Spleen (tissue), 11 donors: ENCODE measurements around the gene GABBR2. TPM values are rescaled to one million over a fixed set of nuclear protein-coding genes. Genes with fewer than 3 reads are reported as not detected.

Experiments used
- DNase-seq: peaks from one replicate; pipeline ENCODE4 v3.0.0-alpha.2; 2020
- H3K27ac ChIP-seq, 8 donors: fragments of 200-600 bp; sonication (generic) in 7 of 8; 1 replicate in 4 of 8; 2 replicates in 4 of 8; pipeline versions ENCODE4 v1.5.0 to v1.8.0; 2016 to 2021; ENCODE audit warnings: inconsistent platforms in 4 of 8, mild to moderate bottlenecking in 4 of 8, moderate library complexity in 1 of 8
- H3K27me3 ChIP-seq, 7 donors: fragments of 200-600 bp; sonication (generic) in 6 of 7; replicated peaks in 1 of 7; 1 replicate in 4 of 7; 2 replicates in 3 of 7; pipeline versions ENCODE4 v1.5.0 to v1.8.0; 2016 to 2021; ENCODE audit warnings: inconsistent platforms in 3 of 7, mild to moderate bottlenecking in 1 of 7
- H3K36me3 ChIP-seq, 6 donors: fragments of 200-600 bp; sonication (generic) in 5 of 6; 1 replicate in 4 of 6; 2 replicates in 2 of 6; pipeline versions ENCODE4 v1.5.0 to v1.8.0; 2016 to 2021; ENCODE audit warnings: inconsistent platforms in 2 of 6
- H3K4me1 ChIP-seq, 6 donors: fragments of 200-600 bp; sonication (generic) in 5 of 6; 1 replicate in 3 of 6; 2 replicates in 3 of 6; pipeline versions ENCODE4 v1.5.0 to v1.8.0; 2016 to 2021; ENCODE audit warnings: inconsistent platforms in 3 of 6
- H3K4me3 ChIP-seq, 8 donors: fragments of 200-600 bp; sonication (generic) in 7 of 8; 1 replicate in 4 of 8; 2 replicates in 4 of 8; pipeline versions ENCODE4 v1.5.0 to v1.8.0; 2016 to 2021; ENCODE audit warnings: inconsistent platforms in 4 of 8, mild to moderate bottlenecking in 4 of 8, moderate library complexity in 2 of 8
- H3K9me3 ChIP-seq, 8 donors: fragments of 200-600 bp; sonication (generic) in 7 of 8; 1 replicate in 4 of 8; 2 replicates in 4 of 8; pipeline versions ENCODE4 v1.5.0 to v1.8.0; 2016 to 2021; ENCODE audit warnings: inconsistent platforms in 4 of 8
- CTCF ChIP-seq, 11 experiments: fragments of 200-600 bp in 7 of 11; fragments of 450-650 bp in 4 of 11; sonication (generic) in 4 of 11; IDR thresholded peaks in 8 of 11; conservative IDR thresholded peaks in 3 of 11; 1 replicate in 7 of 11; 2 replicates in 4 of 11; pipeline versions ENCODE4 v1.4.0 to v1.8.0; 2016 to 2021; ENCODE audit warnings: antibody characterized with exemption in 11 of 11, inconsistent platforms in 4 of 11, mild to moderate bottlenecking in 1 of 11
- POLR2A ChIP-seq, 3 donors: fragments of 450-650 bp; IDR thresholded peaks; one replicate each; pipeline ENCODE4 v1.5.1; 2017; ENCODE audit warnings: antibody characterized with exemption in 3 of 3, mild to moderate bottlenecking in 1 of 3
- POLR2AphosphoS5 ChIP-seq, 3 donors: sonication (generic); formaldehyde crosslinking; IDR thresholded peaks; one replicate each; pipeline ENCODE4 v1.5.1; 2017; ENCODE audit warnings: antibody characterized with exemption in 3 of 3
- WGBS, 5 donors: extraction: QIAGEN DNeasy Blood & Tissue Kit in 3 of 5; methylation state at CpG; one replicate each; pipeline versions ENCODE4 v1.1.5 to v1.1.7; 2013 to 2018; 5-methylcytosine and 5-hydroxymethylcytosine counted together
- intact Hi-C: fragments of 100-400 bp; cut with DNase I; formaldehyde crosslinking; loops from one replicate; pipeline ENCODE4 v1.15.0; 2023; ENCODE audit warnings: low total_unique reads
- polyA plus RNA-seq, 3 donors: library from polyadenylated mRNA; stranded (reverse); fragments of 200-250 nt; gene quantifications; one replicate each; pipeline ENCODE4 v1.2.1, GENCODE V29; 2013
- total RNA-seq, 7 donors: library from RNA; depleted of rRNA in 3 of 7; stranded (reverse); fragments of >200 nt in 3 of 7; fragmentation: NEBNext Ultra II Directional in 4 of 7; extraction: Animal tissue kit (Norgen Biotek cat#: 25700) in 4 of 7; gene quantifications; one replicate each; pipeline versions ENCODE4 v1.1.0 to v1.2.1, GENCODE V29; 2016 to 2021
- donor health status: healthy with polysubstance abuse.
- donor health status: DM: no; HTN: no; CAD: no; lungs with moderate emphysema.
- donor health status: DM: no; HTN: no; CAD: no.
- donor health status: Bipolar disorder and iron deficiency.
- donor health status: healthy.
- donor health status: DM: no; HTN: no; CAD: no.
- donor health status: DM: yes; HTN: yes; CAD: no.

The GABBR2 gene
- total and polyA plus RNA-seq, 10 donors, result 0.03 to 0.32 (median 0.07) TPM; not detected in 7

GRCh38 chr9:98600631-98601030, 108.1 kb downstream of the GABBR2 start:
- Histone ChIP-seq H3K36me3 (no peaks in the 10 kb centered on the region), H3K27ac (no peak overlapping the region), H3K4me3 (no peak overlapping the region), H3K4me1 (no peaks in the 10 kb centered on the region), H3K27me3 (peaks cover 0 to 11% (median 0%) of the 10 kb centered on the region in 7 donors), H3K9me3 (no peaks in the 10 kb centered on the region)
- no peak for TF ChIP-seq POLR2AphosphoS5 (IDR thresholded peaks at IDR 0.05)
- 75 to 99% (median 86%) methylated on average over 12 of the region's 12 CpGs for WGBS, 5 donors
- intact Hi-C loops, result no loop called here
- peak; percentile 64 for DNase-seq

- intact Hi-C loops, result no loop called here
- DNase-seq, result peak; percentile 46
- no peak overlapping the region for H3K27ac ChIP-seq
- peaks cover 0 to 11% (median 0%) of the 10 kb centered on the region in 7 donors for H3K27me3 ChIP-seq
- H3K36me3 ChIP-seq, result no peaks in the 10 kb centered on the region
- no peak overlapping the region for H3K4me3 ChIP-seq
- TF ChIP-seq POLR2AphosphoS5 (IDR thresholded peaks at IDR 0.05), result no peak
- no peak for TF ChIP-seq POLR2A (IDR thresholded peaks at IDR 0.05)
- no peak for TF ChIP-seq CTCF (IDR thresholded peaks at IDR 0.05 in 8 of 11, conservative IDR thresholded peaks at IDR 0.05 in 3 of 11)
- H3K4me1 ChIP-seq, result no peaks in the 10 kb centered on the region
- 73 to 82% (median 75%) methylated on average over 7 to 8 of the region's 8 CpGs for WGBS, 5 donors
- H3K9me3 ChIP-seq, result no peaks in the 10 kb centered on the region
These were observed 109.0 kb downstream of the GABBR2 start for GRCh38 chr9:98599566-98600216.

GRCh38 chr9:98598861-98599260, 109.9 kb downstream of the GABBR2 start:
- Histone ChIP-seq H3K27me3 (peaks cover 0 to 14% (median 0%) of the 10 kb centered on the region in 7 donors), H3K4me1 (no peaks in the 10 kb centered on the region), H3K27ac (no peak overlapping the region), H3K36me3 (no peaks in the 10 kb centered on the region), H3K9me3 (no peaks in the 10 kb centered on the region), H3K4me3 (no peak overlapping the region)
- DNase-seq, result peak; percentile 65
- TF ChIP-seq POLR2A (IDR thresholded peaks at IDR 0.05), result no peak
- TF ChIP-seq CTCF (IDR thresholded peaks at IDR 0.05 in 8 of 11, conservative IDR thresholded peaks at IDR 0.05 in 3 of 11), result no peak
- no peak for TF ChIP-seq POLR2AphosphoS5 (IDR thresholded peaks at IDR 0.05)
- WGBS, 5 donors, result 88 to 96% (median 92%) methylated on average over 2 of the region's 2 CpGs
- intact Hi-C loops, result no loop called here

- Histone ChIP-seq H3K4me1 (no peaks in the 10 kb centered on the region), H3K4me3 (no peak overlapping the region), H3K27ac (no peak overlapping the region), H3K36me3 (no peaks in the 10 kb centered on the region), H3K9me3 (no peaks in the 10 kb centered on the region), H3K27me3 (peaks cover 0 to 14% (median 0%) of the 10 kb centered on the region in 7 donors)
- peak; percentile 18 for DNase-seq
- intact Hi-C loops, result no loop called here
- no peak for TF ChIP-seq POLR2A (IDR thresholded peaks at IDR 0.05)
These were observed 111.4 kb downstream of the GABBR2 start for GRCh38 chr9:98597236-98597771.

GRCh38 chr9:98596486-98596885, 112.2 kb downstream of the GABBR2 start:
- Histone ChIP-seq H3K27me3 (peaks cover 0 to 11% (median 0%) of the 10 kb centered on the region in 7 donors), H3K4me3 (no peak overlapping the region), H3K27ac (no peak overlapping the region), H3K9me3 (no peaks in the 10 kb centered on the region), H3K4me1 (no peaks in the 10 kb centered on the region), H3K36me3 (no peaks in the 10 kb centered on the region)
- TF ChIP-seq POLR2A (IDR thresholded peaks at IDR 0.05) (no peak), POLR2AphosphoS5 (IDR thresholded peaks at IDR 0.05) (no peak), CTCF (IDR thresholded peaks at IDR 0.05 in 8 of 11, conservative IDR thresholded peaks at IDR 0.05 in 3 of 11) (no peak)
- DNase-seq, result peak; percentile 43
- 63 to 82% (median 72%) methylated on average over 6 to 7 of the region's 7 CpGs for WGBS, 5 donors
- intact Hi-C loops, result no loop called here
